OCI-LY1 (cell line): ENCODE measurements around the gene OR4P4.

Experiments used
- EZH2 ChIP-seq: fragments of 200-600 bp; sonication (generic), shearing (Covaris generic); IDR thresholded peaks from 2 replicates; pipeline ENCODE4 v1.8.0; 2017; ENCODE audit warnings: borderline replicate concordance, mixed run types, mild to moderate bottlenecking, antibody characterized with exemption, low read length, moderate library complexity, mixed read lengths
- TF ChIP-seq, protein P1 (sequence below): fragments of 200-600 bp; sonication (generic), shearing (Covaris generic); IDR thresholded peaks from 2 replicates; pipeline ENCODE4 v1.5.1; 2017; ENCODE audit warnings: mild to moderate bottlenecking, antibody characterized with exemption, low read length, moderate library complexity, mixed read lengths

DNA sequence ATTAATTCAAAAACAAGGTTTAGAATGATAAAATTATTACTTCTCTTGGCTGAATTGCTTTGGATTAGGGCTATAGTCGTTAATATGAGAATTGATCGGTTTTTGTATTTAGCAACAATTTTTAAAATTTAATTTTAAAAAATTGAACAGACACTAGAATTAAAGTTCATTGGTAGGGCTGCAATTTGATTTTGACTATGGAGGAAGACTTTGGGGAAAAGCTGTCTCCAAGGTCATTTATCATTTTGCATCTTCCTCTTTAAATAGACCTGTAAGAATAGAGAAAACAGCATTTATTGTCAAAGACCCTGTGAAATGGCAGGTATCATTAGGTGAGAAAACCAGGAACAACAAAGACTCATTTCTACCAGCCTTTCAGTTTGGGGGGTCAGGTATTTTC is 13.1 kb downstream of the OR4P4 start, which contains the start of gene OR4S2:
- TF ChIP-seq, protein P1, sequence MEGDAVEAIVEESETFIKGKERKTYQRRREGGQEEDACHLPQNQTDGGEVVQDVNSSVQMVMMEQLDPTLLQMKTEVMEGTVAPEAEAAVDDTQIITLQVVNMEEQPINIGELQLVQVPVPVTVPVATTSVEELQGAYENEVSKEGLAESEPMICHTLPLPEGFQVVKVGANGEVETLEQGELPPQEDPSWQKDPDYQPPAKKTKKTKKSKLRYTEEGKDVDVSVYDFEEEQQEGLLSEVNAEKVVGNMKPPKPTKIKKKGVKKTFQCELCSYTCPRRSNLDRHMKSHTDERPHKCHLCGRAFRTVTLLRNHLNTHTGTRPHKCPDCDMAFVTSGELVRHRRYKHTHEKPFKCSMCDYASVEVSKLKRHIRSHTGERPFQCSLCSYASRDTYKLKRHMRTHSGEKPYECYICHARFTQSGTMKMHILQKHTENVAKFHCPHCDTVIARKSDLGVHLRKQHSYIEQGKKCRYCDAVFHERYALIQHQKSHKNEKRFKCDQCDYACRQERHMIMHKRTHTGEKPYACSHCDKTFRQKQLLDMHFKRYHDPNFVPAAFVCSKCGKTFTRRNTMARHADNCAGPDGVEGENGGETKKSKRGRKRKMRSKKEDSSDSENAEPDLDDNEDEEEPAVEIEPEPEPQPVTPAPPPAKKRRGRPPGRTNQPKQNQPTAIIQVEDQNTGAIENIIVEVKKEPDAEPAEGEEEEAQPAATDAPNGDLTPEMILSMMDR: no peak
- no peak for TF ChIP-seq EZH2
